Esophagus (tissue), 2 donors: Measurements from ENCODE around the gene TNRC6A. TPM values are rescaled to one million over a fixed set of nuclear protein-coding genes. Genes with fewer than 3 reads are reported as not detected.
"Not testable (repeated sequence)": the region's sequence is repeated elsewhere in the genome, so short reads cannot be mapped to it uniquely, and the experiment has no call there.

Experiments
- H3K27ac ChIP-seq, 2 donors: one replicate each; pipeline ENCODE4 v1.5.1; 2013; ENCODE audit warnings: low read depth in 2 of 2, mild to moderate bottlenecking in 2 of 2, inconsistent platforms in 1 of 2, low read length in 1 of 2, moderate library complexity in 1 of 2
- H3K27me3 ChIP-seq, 2 donors: one replicate each; pipeline ENCODE4 v1.6.1; 2013; ENCODE audit warnings: low read length in 2 of 2, control low read depth in 1 of 2, mild to moderate bottlenecking in 1 of 2; ENCODE audit not compliant: insufficient read depth in 2 of 2, control insufficient read depth in 1 of 2
- H3K36me3 ChIP-seq, 2 donors: one replicate each; pipeline ENCODE4 v1.6.1; 2013; ENCODE audit warnings: low read length in 1 of 2; ENCODE audit not compliant: control insufficient read depth in 2 of 2, insufficient read depth in 2 of 2
- H3K4me1 ChIP-seq, 2 donors: one replicate each; pipeline ENCODE4 v1.6.1; 2013; ENCODE audit warnings: low read length in 1 of 2; ENCODE audit not compliant: control insufficient read depth in 2 of 2, insufficient read depth in 2 of 2
- H3K4me3 ChIP-seq, 2 donors: one replicate each; pipeline ENCODE4 v1.5.1; 2013; ENCODE audit warnings: low read length in 2 of 2, mild to moderate bottlenecking in 2 of 2, low read depth in 1 of 2, moderate library complexity in 1 of 2
- H3K9me3 ChIP-seq, 2 donors: one replicate each; pipeline ENCODE4 v1.6.1; 2013; ENCODE audit warnings: mild to moderate bottlenecking in 2 of 2, low read depth in 1 of 2, low read length in 1 of 2, moderate library complexity in 1 of 2; ENCODE audit not compliant: control insufficient read depth in 2 of 2, insufficient read depth in 1 of 2
- WGBS, 2 donors: extraction: QIAGEN DNeasy Blood & Tissue Kit; methylation state at CpG; one replicate each; pipeline ENCODE4 v1.1.7; 2013; 5-methylcytosine and 5-hydroxymethylcytosine counted together
- polyA plus RNA-seq, 2 donors: library from polyadenylated mRNA; stranded (reverse); fragments of 200-250 nt; gene quantifications; one replicate each; pipeline ENCODE4 v1.2.3, GENCODE V29; 2013
- donor health status: healthy with polysubstance abuse.
- donor health status: Bipolar disorder and iron deficiency.

TNRC6A gene
- polyA plus RNA-seq, 2 donors, result 10.0 to 14.7 TPM

- Histone ChIP-seq H3K4me1 (peaks cover 0 to 6% of the 10 kb centered on the region in 2 donors), H3K36me3 (no peaks in the 10 kb centered on the region), H3K9me3 (no peaks in the 10 kb centered on the region), H3K27me3 (no peaks in the 10 kb centered on the region), H3K27ac (no peak overlapping the region), H3K4me3 (no peak overlapping the region)
- WGBS, 2 donors, result 48 to 56% methylated on average over 8 of the region's 8 CpGs
These were observed 122.8 kb downstream of the TNRC6A start for GRCh38 chr16:24852281-24852721.

GRCh38 chr16:24853169-24853824 lies 123.8 kb downstream of the TNRC6A start:
- Histone ChIP-seq H3K27me3 (no peaks in the 10 kb centered on the region), H3K4me1 (peaks cover 0 to 6% of the 10 kb centered on the region in 2 donors), H3K4me3 (no peak overlapping the region), H3K9me3 (no peaks in the 10 kb centered on the region), H3K27ac (no peak overlapping the region), H3K36me3 (no peaks in the 10 kb centered on the region)
- 63 to 71% methylated on average over 8 of the region's 8 CpGs for WGBS, 2 donors

GRCh38 chr16:24853830-24854229 lies 124.4 kb downstream of the TNRC6A start:
- H3K4me1 ChIP-seq, result peaks cover 0 to 6% of the 10 kb centered on the region in 2 donors
- H3K36me3 ChIP-seq, result no peaks in the 10 kb centered on the region
- H3K4me3 ChIP-seq, result no peak overlapping the region
- WGBS, 2 donors, result 13 to 20% methylated on average over 17 to 18 of the region's 18 CpGs
- H3K9me3 ChIP-seq, result no peaks in the 10 kb centered on the region
- no peak overlapping the region for H3K27ac ChIP-seq
- H3K27me3 ChIP-seq, result no peaks in the 10 kb centered on the region

- Histone ChIP-seq H3K4me1 (peaks cover 0 to 6% of the 10 kb centered on the region in 2 donors), H3K4me3 (no peak overlapping the region), H3K27me3 (no peaks in the 10 kb centered on the region), H3K27ac (no peak overlapping the region), H3K9me3 (no peaks in the 10 kb centered on the region), H3K36me3 (no peaks in the 10 kb centered on the region)
These were observed 125.2 kb downstream of the TNRC6A start for GRCh38 chr16:24854607-24855171.

GRCh38 chr16:24855678-24856077 lies 126.2 kb downstream of the TNRC6A start:
- no peaks in the 10 kb centered on the region for H3K36me3 ChIP-seq
- H3K4me3 ChIP-seq, result no peak overlapping the region
- no peaks in the 10 kb centered on the region for H3K9me3 ChIP-seq
- H3K27ac ChIP-seq, result no peak overlapping the region
- H3K4me1 ChIP-seq, result peaks cover 0 to 6% of the 10 kb centered on the region in 2 donors
- H3K27me3 ChIP-seq, result no peaks in the 10 kb centered on the region
- WGBS, 2 donors, result 66 to 77% methylated on average over 5 of the region's 5 CpGs

- 80 to 87% methylated on average over 8 of the region's 8 CpGs for WGBS, 2 donors
- H3K9me3 ChIP-seq, H3K36me3 ChIP-seq, H3K27ac ChIP-seq, H3K4me1 ChIP-seq, H3K4me3 ChIP-seq, H3K27me3 ChIP-seq: not testable (repeated sequence)
These were observed 127.4 kb downstream of the TNRC6A start for GRCh38 chr16:24856871-24857270.

GRCh38 chr16:24858219-24859041 lies 129.0 kb downstream of the TNRC6A start:
- Histone ChIP-seq H3K4me1 (peaks cover 0 to 6% of the 10 kb centered on the region in 2 donors), H3K4me3 (no peak overlapping the region), H3K27ac (no peak overlapping the region), H3K27me3 (no peaks in the 10 kb centered on the region), H3K36me3 (no peaks in the 10 kb centered on the region), H3K9me3 (no peaks in the 10 kb centered on the region)
- WGBS, 2 donors, result 26 to 30% methylated on average over 9 of the region's 9 CpGs

GRCh38 chr16:24861461-24861860 lies 132.0 kb downstream of the TNRC6A start:
- no peaks in the 10 kb centered on the region for H3K27me3 ChIP-seq
- 81 to 85% methylated on average over 1 of the region's 1 CpG for WGBS, 2 donors
- H3K9me3 ChIP-seq, result peaks cover 0 to 3% of the 10 kb centered on the region in 2 donors
- no peaks in the 10 kb centered on the region for H3K36me3 ChIP-seq
- no peak overlapping the region for H3K4me3 ChIP-seq
- no peaks in the 10 kb centered on the region for H3K4me1 ChIP-seq
- no peak overlapping the region for H3K27ac ChIP-seq

- WGBS, 2 donors, result 76 to 86% methylated on average over 3 of the region's 3 CpGs
- Histone ChIP-seq H3K4me1 (no peaks in the 10 kb centered on the region), H3K36me3 (no peaks in the 10 kb centered on the region), H3K4me3 (no peak overlapping the region), H3K27ac (no peak overlapping the region), H3K27me3 (no peaks in the 10 kb centered on the region), H3K9me3 (peaks cover 0 to 3% of the 10 kb centered on the region in 2 donors)
These were observed 134.4 kb downstream of the TNRC6A start for GRCh38 chr16:24863582-24864437.
